Esophagus squamous epithelium (tissue), 5 donors: Measurements from ENCODE around the gene CDK11A. TPM values are rescaled to one million over a fixed set of nuclear protein-coding genes. Genes with fewer than 3 reads are reported as not detected.

Experiments
- DNase-seq: peaks from one replicate; lab custom pipeline; 2025; lab: John Stamatoyannopoulos, UW
- H3K27ac ChIP-seq, 4 donors: fragments of 200-600 bp; sonication (generic); one replicate each; pipeline ENCODE4 v1.5.1; 2016 to 2019; ENCODE audit warnings: mild to moderate bottlenecking in 1 of 4
- H3K27me3 ChIP-seq, 4 donors: fragments of 200-600 bp; sonication (generic); 1 replicate in 3 of 4; 2 replicates in 1 of 4; pipeline versions ENCODE4 v1.5.1 to v1.6.0; 2017 to 2021; ENCODE audit warnings: antibody characterized with exemption in 1 of 4
- H3K36me3 ChIP-seq, 3 donors: fragments of 200-600 bp; sonication (generic); one replicate each; pipeline ENCODE4 v1.5.1; 2016 to 2019
- H3K4me1 ChIP-seq, 3 donors: fragments of 200-600 bp; sonication (generic); one replicate each; pipeline ENCODE4 v1.5.1; 2017 to 2019
- H3K4me3 ChIP-seq, 4 donors: fragments of 200-600 bp; sonication (generic); 1 replicate in 3 of 4; 2 replicates in 1 of 4; pipeline ENCODE4 v1.5.1; 2016 to 2019; ENCODE audit warnings: mild to moderate bottlenecking in 2 of 4, moderate library complexity in 1 of 4
- H3K9me3 ChIP-seq, 3 donors: fragments of 200-600 bp; sonication (generic); one replicate each; pipeline ENCODE4 v1.5.1; 2016 to 2019
- CTCF ChIP-seq, 6 experiments: fragments of 450-650 bp in 4 of 6; fragments of 200-600 bp in 2 of 6; sonication (generic) in 2 of 6; IDR thresholded peaks; one replicate each; pipeline ENCODE4 v1.5.1; 2016 to 2019; ENCODE audit warnings: antibody characterized with exemption in 6 of 6, mild to moderate bottlenecking in 4 of 6, moderate library complexity in 4 of 6
- POLR2A ChIP-seq, 4 donors: fragments of 450-650 bp; IDR thresholded peaks; one replicate each; pipeline ENCODE4 v1.6.1; 2017; ENCODE audit warnings: antibody characterized with exemption in 4 of 4, mild to moderate bottlenecking in 4 of 4, moderate library complexity in 3 of 4
- WGBS, 2 donors: methylation state at CpG; one replicate each; pipeline ENCODE4 v1.1.5; 2018; 5-methylcytosine and 5-hydroxymethylcytosine counted together
- intact Hi-C: fragments of 100-400 bp; cut with DNase I; formaldehyde crosslinking; loops from one replicate; pipeline ENCODE4 v1.15.0; 2022
- total RNA-seq, 4 donors: library from RNA; depleted of rRNA; stranded (reverse); fragments of >200 nt; gene quantifications; one replicate each; pipeline ENCODE4 v1.1.0, GENCODE V29; 2016
- donor health status: DM: yes; HTN: yes; CAD: no.

Gene CDK11A
- total RNA-seq, 4 donors from 2014 or later, result 12.7 to 32.2 (median 22.4) TPM

DNA sequence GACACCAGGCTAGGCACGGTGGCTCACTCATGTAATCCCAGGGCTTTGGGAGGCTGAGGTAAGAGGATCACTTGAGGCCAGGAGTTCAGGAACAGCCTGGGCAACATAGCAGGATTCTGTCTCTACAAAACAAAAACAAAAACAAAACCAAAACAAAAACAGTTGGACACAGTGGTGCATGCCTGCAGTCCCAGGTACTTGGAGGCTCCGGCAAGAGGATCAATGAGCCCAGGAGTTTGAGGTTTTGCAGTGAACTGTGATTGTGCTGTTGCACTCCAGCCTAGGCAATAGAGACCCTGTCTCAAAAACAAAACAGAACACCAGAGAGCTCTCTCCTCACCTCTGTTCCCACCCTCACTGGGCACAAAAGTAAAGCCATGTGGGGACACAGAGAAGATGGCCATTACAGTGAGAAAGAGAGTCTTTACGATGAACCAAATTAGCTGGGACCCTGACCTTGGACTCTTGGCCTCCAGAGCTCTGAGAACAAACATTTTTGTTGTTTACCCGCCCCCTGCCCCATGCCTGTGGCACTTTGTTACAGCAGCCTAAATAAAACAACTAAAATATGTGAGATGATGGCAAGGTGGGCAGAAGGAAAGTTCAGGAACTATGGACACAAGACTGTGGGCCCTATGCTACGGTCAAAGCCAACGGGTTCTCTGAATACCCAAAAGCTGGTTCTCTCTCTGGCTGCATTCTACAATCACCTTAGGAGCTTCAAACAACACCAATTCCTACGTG is 44.3 kb upstream of the CDK11A start:
- TF ChIP-seq CTCF (IDR thresholded peaks at IDR 0.05), result no peak
- TF ChIP-seq POLR2A (IDR thresholded peaks at IDR 0.05), result no peak
- DNase-seq, result no peak
- peaks cover 0 to 8% (median 0%) of the 10 kb centered on the region in 3 donors for H3K9me3 ChIP-seq
- no peaks in the 10 kb centered on the region for H3K27me3 ChIP-seq
- peaks cover 0 to 4% (median 0%) of the 10 kb centered on the region in 3 donors for H3K4me1 ChIP-seq
- H3K4me3 ChIP-seq, result no peak overlapping the region
- intact Hi-C loops, result no loop called here
- WGBS, 2 donors, result 89 to 95% methylated on average over 7 of the region's 7 CpGs
- no peak overlapping the region for H3K27ac ChIP-seq
- peaks cover 0 to 76% (median 21%) of the 10 kb centered on the region in 3 donors for H3K36me3 ChIP-seq

GRCh38 chr1:1764876-1765470 is 40.8 kb upstream of the CDK11A start:
- DNase-seq, result no peak
- intact Hi-C loops, result no loop called here
- WGBS, 2 donors, result 84 to 85% methylated on average over 21 to 22 of the region's 23 CpGs

GRCh38 chr1:1763657-1764621 is 39.8 kb upstream of the CDK11A start:
- H3K27me3 ChIP-seq, result no peaks in the 10 kb centered on the region
- no peak overlapping the region for H3K27ac ChIP-seq
- H3K36me3 ChIP-seq, result peaks cover 19 to 87% (median 34%) of the 10 kb centered on the region in 3 donors
- H3K9me3 ChIP-seq, result no peaks in the 10 kb centered on the region
- TF ChIP-seq CTCF (IDR thresholded peaks at IDR 0.05), result no peak
- TF ChIP-seq POLR2A (IDR thresholded peaks at IDR 0.05), result no peak
- H3K4me1 ChIP-seq, result peaks cover 5 to 15% (median 7%) of the 10 kb centered on the region in 3 donors
- H3K4me3 ChIP-seq, result no peak overlapping the region
- intact Hi-C loops, result no loop called here
- peak; percentile 21 for DNase-seq
- WGBS, 2 donors, result 85 to 87% methylated on average over 18 to 23 of the region's 32 CpGs

More at GRCh38 chr1:1764876-1765470, 40.8 kb upstream of the CDK11A start:
- Histone ChIP-seq H3K27me3 (no peaks in the 10 kb centered on the region), H3K9me3 (no peaks in the 10 kb centered on the region), H3K36me3 (peaks cover 17 to 82% (median 29%) of the 10 kb centered on the region in 3 donors), H3K4me3 (no peak overlapping the region), H3K4me1 (peaks cover 0 to 7% (median 4%) of the 10 kb centered on the region in 3 donors), H3K27ac (no peak overlapping the region)
- no peak for TF ChIP-seq POLR2A (IDR thresholded peaks at IDR 0.05)
- TF ChIP-seq CTCF (IDR thresholded peaks at IDR 0.05), result no peak

GRCh38 chr1:1761504-1762376 is 37.6 kb upstream of the CDK11A start:
- no peak for DNase-seq
- H3K36me3 ChIP-seq, result peaks cover 26 to 87% (median 33%) of the 10 kb centered on the region in 3 donors
- WGBS, 2 donors, result 92 to 97% methylated on average over 13 to 15 of the region's 23 CpGs
- intact Hi-C loops, result no loop called here
- H3K9me3 ChIP-seq, result no peaks in the 10 kb centered on the region
- no peak overlapping the region for H3K27ac ChIP-seq
- TF ChIP-seq POLR2A (IDR thresholded peaks at IDR 0.05), result no peak
- H3K27me3 ChIP-seq, result no peaks in the 10 kb centered on the region
- no peak overlapping the region for H3K4me3 ChIP-seq
- peaks cover 14 to 28% (median 18%) of the 10 kb centered on the region in 3 donors for H3K4me1 ChIP-seq
